B cell (primary cell): ENCODE data around the gene NCAPG2. TPM values are rescaled to one million over a fixed set of nuclear protein-coding genes. Genes with fewer than 3 reads are reported as not detected.

Experiments
- ATAC-seq: fragments of 200-7000 bp; cut with Tn5 transposase; one replicate; pipeline ENCODE4 v1.10.0; 2021; ENCODE audit warnings: low read depth, mild to moderate bottlenecking, moderate number of reproducible peaks, moderate library complexity
- CTCF ChIA-PET: fragments of 350-600 bp; sonication (Branson Sonifier 250); formaldehyde crosslinking; loops from one replicate; lab custom pipeline; 2021; ENCODE audit warnings: antibody characterized with exemption, inconsistent platforms; lab: Charles Lee
- POLR2A ChIA-PET: fragments of 350-600 bp; sonication (Branson Sonifier 250); formaldehyde crosslinking; loops from one replicate; lab custom pipeline; 2021; ENCODE audit warnings: antibody characterized with exemption; lab: Charles Lee
- DNase-seq: peaks from one replicate; pipeline ENCODE4 v3.0.0; 2013
- H2AFZ ChIP-seq: 2 replicates; pipeline ENCODE4 v1.6.1; 2012; ENCODE audit warnings: mild to moderate bottlenecking, low read depth, low read length; ENCODE audit not compliant: insufficient read depth, poor library complexity, severe bottlenecking
- H3K27ac ChIP-seq, 2 donors: 1 replicate in 1 of 2; 2 replicates in 1 of 2; pipeline ENCODE4 v1.5.1; 2012 to 2013; ENCODE audit warnings: low read length in 2 of 2, mild to moderate bottlenecking in 2 of 2, moderate library complexity in 1 of 2
- H3K27me3 ChIP-seq, 4 experiments: fragments of 200-600 bp in 1 of 4; sonication (generic) in 1 of 4; replicated peaks in 1 of 4; 1 replicate in 2 of 4; 2 replicates in 2 of 4; pipeline versions ENCODE4 v1.6.1 to v1.7.0; 2013 to 2016; ENCODE audit warnings: low read length in 3 of 4, mild to moderate bottlenecking in 2 of 4, mixed read lengths in 1 of 4, moderate library complexity in 1 of 4; ENCODE audit not compliant: insufficient read depth in 4 of 4, control insufficient read depth in 3 of 4; ENCODE audit errors: control extremely low read depth in 1 of 4
- H3K36me3 ChIP-seq, 2 experiments: replicated peaks in 1 of 2; 1 replicate in 1 of 2; 2 replicates in 1 of 2; pipeline versions ENCODE4 v1.6.1 to v1.7.1; 2013; ENCODE audit warnings: low read length in 1 of 2; ENCODE audit not compliant: insufficient read depth in 2 of 2, control insufficient read depth in 1 of 2; ENCODE audit errors: control extremely low read depth in 1 of 2, extremely low read depth in 1 of 2
- H3K4me1 ChIP-seq, 2 donors: fragments of 200-600 bp in 1 of 2; sonication (generic) in 1 of 2; 1 replicate in 1 of 2; 2 replicates in 1 of 2; pipeline versions ENCODE4 v1.5.1 to v1.6.1; 2013 to 2017; ENCODE audit warnings: low read length in 2 of 2; ENCODE audit not compliant: control insufficient read depth in 2 of 2, insufficient read depth in 2 of 2
- H3K4me2 ChIP-seq: replicated peaks from 2 replicates; pipeline ENCODE3; 2012; ENCODE audit warnings: mild to moderate bottlenecking, low read depth, low read length; ENCODE audit not compliant: poor library complexity, severe bottlenecking
- H3K4me3 ChIP-seq, 5 experiments: fragments of 200-600 bp in 1 of 5; sonication (generic) in 1 of 5; 1 replicate in 3 of 5; 2 replicates in 2 of 5; pipeline versions ENCODE4 v1.5.1 to v1.7.0; 2011 to 2016; ENCODE audit warnings: low read length in 4 of 5, mild to moderate bottlenecking in 4 of 5, low read depth in 2 of 5, control low read depth in 1 of 5, moderate library complexity in 1 of 5; ENCODE audit not compliant: insufficient read depth in 1 of 5; ENCODE audit errors: control extremely low read depth in 1 of 5, extremely low read depth in 1 of 5
- H3K79me2 ChIP-seq: fragments of 200-600 bp; sonication (generic); one replicate; pipeline ENCODE4 v1.6.0; 2016; ENCODE audit warnings: low read length; ENCODE audit not compliant: control insufficient read depth, insufficient read depth
- H3K9ac ChIP-seq: fragments of 200-600 bp; sonication (generic); 2 replicates; pipeline ENCODE4 v1.6.1; 2017; ENCODE audit warnings: mild to moderate bottlenecking, low read length, moderate library complexity
- H3K9me3 ChIP-seq, 3 donors: one replicate each; pipeline versions ENCODE4 v1.6.1 to v1.7.1; 2013; ENCODE audit warnings: low read length in 2 of 3; ENCODE audit not compliant: control insufficient read depth in 2 of 3, insufficient read depth in 1 of 3; ENCODE audit errors: control extremely low read depth in 1 of 3
- H4K20me1 ChIP-seq: 2 replicates; pipeline ENCODE4 v1.6.0; 2012; ENCODE audit warnings: mild to moderate bottlenecking, low read length; ENCODE audit not compliant: insufficient read depth, control insufficient read depth, poor library complexity, severe bottlenecking
- H3K27ac Mint-ChIP-seq: one replicate; pipeline ENCODE4 v1.8.0; 2021; ENCODE audit warnings: mixed read lengths
- H3K27me3 Mint-ChIP-seq: one replicate; pipeline ENCODE4 v1.8.0; 2021; ENCODE audit warnings: mixed read lengths
- H3K4me1 Mint-ChIP-seq: one replicate; pipeline ENCODE4 v1.8.0; 2021; ENCODE audit warnings: mixed read lengths
- H3K4me3 Mint-ChIP-seq: one replicate; pipeline ENCODE4 v1.8.0; 2021; ENCODE audit warnings: mixed read lengths
- H3K9me3 Mint-ChIP-seq: one replicate; pipeline ENCODE4 v1.8.0; 2022; ENCODE audit warnings: mixed read lengths; ENCODE audit not compliant: insufficient read depth
- EZH2 ChIP-seq: IDR thresholded peaks from 2 replicates; pipeline ENCODE4 v1.6.1; 2012; ENCODE audit warnings: borderline replicate concordance, low read depth, mild to moderate bottlenecking, moderate library complexity, low read length; ENCODE audit not compliant: insufficient read depth, poor library complexity, severe bottlenecking
- WGBS: methylation state at CpG from one replicate; pipeline ENCODE4 v1.1.5; 2013; ENCODE audit warnings: missing lambda C conversion rate; ENCODE audit not compliant: insufficient coverage; 5-methylcytosine and 5-hydroxymethylcytosine counted together
- intact Hi-C: fragments of 100-400 bp; cut with micrococcal nuclease; formaldehyde crosslinking; loops from one replicate; pipeline ENCODE4 v1.10.0; 2022
- polyA plus RNA-seq: library from polyadenylated mRNA; depleted of rRNA; stranded (reverse); fragments of >200 nt; gene quantifications from 2 replicates; pipeline ENCODE4 v1.2.3, GENCODE V29; 2012
- total RNA-seq, 2 donors: library from RNA; stranded (reverse); fragments of 120-200 nt in 1 of 2; gene quantifications; 1 replicate in 1 of 2; 2 replicates in 1 of 2; pipeline versions ENCODE4 v1.2.3 to v1.2.4, GENCODE V29; 2013 to 2022
- TF ChIP-seq, protein P1 (sequence below): fragments of 200-600 bp; IDR thresholded peaks from one replicate; pipeline ENCODE4 v1.8.0; 2022; ENCODE audit warnings: antibody characterized with exemption, mild to moderate bottlenecking

The NCAPG2 gene
- total and polyA plus RNA-seq, 2 donors (not counting 1 experiment from before 2014, with no cell fraction given) = 2.9 to 9.8 TPM

DNA sequence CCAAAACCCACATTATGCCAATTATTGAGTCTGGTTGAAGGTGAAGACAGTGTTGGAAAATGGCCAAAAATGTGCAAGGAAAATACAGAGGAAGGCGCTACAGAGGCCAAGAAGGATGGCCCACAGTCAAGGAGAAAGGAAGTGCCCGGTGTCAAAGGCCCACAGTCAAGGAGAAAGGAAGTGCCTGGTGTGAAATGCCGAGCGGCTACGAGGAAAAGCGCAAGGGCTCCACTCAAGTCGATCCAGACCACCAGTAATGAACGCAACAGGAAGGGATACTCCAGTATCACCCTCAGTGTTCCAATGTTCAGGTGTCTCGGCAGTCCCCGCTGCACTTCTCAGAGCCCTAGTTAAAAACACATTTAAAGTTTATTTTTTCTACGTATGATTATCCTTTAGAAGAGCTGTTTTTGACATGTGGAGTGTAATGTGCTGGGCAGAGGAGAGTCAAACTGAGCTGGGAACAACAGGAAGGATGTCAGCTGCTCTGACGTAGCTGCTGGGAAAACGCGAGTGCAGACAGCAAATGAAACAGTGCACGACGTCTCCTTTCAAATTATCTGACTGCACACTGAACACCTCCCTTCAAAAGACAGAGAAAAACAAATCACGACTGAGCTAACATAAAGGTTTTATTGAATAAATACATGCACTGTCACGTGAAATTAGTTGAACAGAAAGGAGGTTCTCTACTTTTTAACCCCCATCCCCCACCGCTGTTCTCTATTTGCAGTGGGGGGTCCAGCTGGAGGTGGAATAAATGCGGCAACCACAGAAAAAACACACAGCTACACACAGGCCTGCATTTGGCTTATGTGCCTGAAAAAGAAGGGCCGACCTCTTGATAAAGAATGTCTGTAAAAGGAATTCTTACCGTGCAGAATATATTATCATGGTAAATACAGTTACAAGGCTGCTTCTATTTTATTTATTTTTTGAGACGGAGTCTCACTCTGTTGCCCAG, 26.1 kb upstream of the NCAPG2 start:
- no peak for TF ChIP-seq EZH2
- TF ChIP-seq, protein P1, sequence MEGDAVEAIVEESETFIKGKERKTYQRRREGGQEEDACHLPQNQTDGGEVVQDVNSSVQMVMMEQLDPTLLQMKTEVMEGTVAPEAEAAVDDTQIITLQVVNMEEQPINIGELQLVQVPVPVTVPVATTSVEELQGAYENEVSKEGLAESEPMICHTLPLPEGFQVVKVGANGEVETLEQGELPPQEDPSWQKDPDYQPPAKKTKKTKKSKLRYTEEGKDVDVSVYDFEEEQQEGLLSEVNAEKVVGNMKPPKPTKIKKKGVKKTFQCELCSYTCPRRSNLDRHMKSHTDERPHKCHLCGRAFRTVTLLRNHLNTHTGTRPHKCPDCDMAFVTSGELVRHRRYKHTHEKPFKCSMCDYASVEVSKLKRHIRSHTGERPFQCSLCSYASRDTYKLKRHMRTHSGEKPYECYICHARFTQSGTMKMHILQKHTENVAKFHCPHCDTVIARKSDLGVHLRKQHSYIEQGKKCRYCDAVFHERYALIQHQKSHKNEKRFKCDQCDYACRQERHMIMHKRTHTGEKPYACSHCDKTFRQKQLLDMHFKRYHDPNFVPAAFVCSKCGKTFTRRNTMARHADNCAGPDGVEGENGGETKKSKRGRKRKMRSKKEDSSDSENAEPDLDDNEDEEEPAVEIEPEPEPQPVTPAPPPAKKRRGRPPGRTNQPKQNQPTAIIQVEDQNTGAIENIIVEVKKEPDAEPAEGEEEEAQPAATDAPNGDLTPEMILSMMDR = no peak
- ChIA-PET POLR2A (no interaction called here), CTCF (no interaction called here)
- Histone ChIP-seq H3K9ac (no peak overlapping the region), H3K79me2 (no peaks in the 10 kb centered on the region), H3K4me3 (no peak overlapping the region), H3K27me3 (no peaks in the 10 kb centered on the region), H3K4me2 (no peak overlapping the region), H4K20me1 (no peaks in the 10 kb centered on the region), H3K4me1 (no peaks in the 10 kb centered on the region), H2AFZ (no peak overlapping the region), H3K9me3 (no peaks in the 10 kb centered on the region), H3K27ac (no peak overlapping the region), H3K36me3 (peaks cover 0 to 19% of the 10 kb centered on the region in 2 experiments)
- ATAC-seq (no peak), DNase-seq (no peak)
- no peak overlapping the region for H3K27ac Mint-ChIP-seq
- WGBS = 95% methylated on average over 10 of the region's 23 CpGs
- no peaks in the 10 kb centered on the region for H3K9me3 Mint-ChIP-seq
- H3K4me1 Mint-ChIP-seq = no peaks in the 10 kb centered on the region
- no peaks in the 10 kb centered on the region for H3K27me3 Mint-ChIP-seq
- H3K4me3 Mint-ChIP-seq = no peak overlapping the region
- intact Hi-C loops = no loop called here

DNA sequence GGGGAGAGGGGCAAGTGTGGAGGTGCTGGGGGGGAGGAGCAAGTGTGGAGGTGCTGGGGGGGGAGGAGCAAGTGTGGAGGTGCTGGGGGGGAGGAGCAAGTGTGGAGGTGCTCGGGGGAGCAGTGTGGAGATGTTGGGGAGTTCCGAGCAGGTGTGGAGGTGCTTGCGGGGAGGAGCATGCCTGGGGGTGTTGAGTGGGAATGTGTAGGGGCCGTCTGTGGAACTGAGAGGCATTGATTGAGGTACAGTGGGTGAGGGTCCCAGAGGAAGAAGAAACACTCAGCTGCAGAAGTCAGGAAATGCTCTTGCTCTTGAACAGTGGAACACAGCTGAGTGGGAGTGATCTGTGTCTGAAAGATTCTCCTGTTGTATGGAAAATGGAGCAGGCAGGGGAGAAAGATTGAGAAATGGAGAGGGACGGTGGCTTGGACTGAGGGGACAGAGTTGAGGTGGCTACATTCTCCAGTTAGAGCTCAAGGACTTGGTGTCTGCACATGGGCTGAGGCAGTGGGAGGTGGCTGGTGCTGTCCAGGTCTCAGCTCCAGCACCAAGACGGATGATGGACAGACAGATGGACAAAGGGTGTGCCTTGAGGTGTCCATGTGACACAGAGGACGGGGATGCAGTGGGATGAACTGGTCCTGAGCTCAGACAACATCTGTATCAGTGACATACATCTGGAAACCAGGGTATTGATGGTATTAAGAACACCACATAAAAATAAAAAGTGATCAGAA, 25.2 kb upstream of the NCAPG2 start:
- Mint-ChIP-seq H3K27me3 (no peaks in the 10 kb centered on the region), H3K27ac (no peak overlapping the region), H3K9me3 (no peaks in the 10 kb centered on the region), H3K4me1 (no peaks in the 10 kb centered on the region), H3K4me3 (no peak overlapping the region)
- no peak overlapping the region for H3K9ac ChIP-seq
- H2AFZ ChIP-seq = no peak overlapping the region
- ChIA-PET CTCF (no interaction called here), POLR2A (no interaction called here)
- H3K79me2 ChIP-seq = no peaks in the 10 kb centered on the region
- ATAC-seq = no peak
- peaks cover 0 to 13% of the 10 kb centered on the region in 2 experiments for H3K36me3 ChIP-seq
- no peaks in the 10 kb centered on the region for H4K20me1 ChIP-seq
- no peak overlapping the region for H3K4me3 ChIP-seq
- DNase-seq = no peak
- no peaks in the 10 kb centered on the region for H3K9me3 ChIP-seq
- H3K4me1 ChIP-seq = no peaks in the 10 kb centered on the region
- TF ChIP-seq EZH2 = no peak
- TF ChIP-seq, protein P1 = no peak
- intact Hi-C loops = no loop called here
- no peak overlapping the region for H3K27ac ChIP-seq
- 99% methylated on average over 6 of the region's 7 CpGs for WGBS
- no peak overlapping the region for H3K4me2 ChIP-seq
- H3K27me3 ChIP-seq = no peaks in the 10 kb centered on the region
